ENCODE data around the gene RSRC1.

- TF ChIP-seq, protein P1, sequence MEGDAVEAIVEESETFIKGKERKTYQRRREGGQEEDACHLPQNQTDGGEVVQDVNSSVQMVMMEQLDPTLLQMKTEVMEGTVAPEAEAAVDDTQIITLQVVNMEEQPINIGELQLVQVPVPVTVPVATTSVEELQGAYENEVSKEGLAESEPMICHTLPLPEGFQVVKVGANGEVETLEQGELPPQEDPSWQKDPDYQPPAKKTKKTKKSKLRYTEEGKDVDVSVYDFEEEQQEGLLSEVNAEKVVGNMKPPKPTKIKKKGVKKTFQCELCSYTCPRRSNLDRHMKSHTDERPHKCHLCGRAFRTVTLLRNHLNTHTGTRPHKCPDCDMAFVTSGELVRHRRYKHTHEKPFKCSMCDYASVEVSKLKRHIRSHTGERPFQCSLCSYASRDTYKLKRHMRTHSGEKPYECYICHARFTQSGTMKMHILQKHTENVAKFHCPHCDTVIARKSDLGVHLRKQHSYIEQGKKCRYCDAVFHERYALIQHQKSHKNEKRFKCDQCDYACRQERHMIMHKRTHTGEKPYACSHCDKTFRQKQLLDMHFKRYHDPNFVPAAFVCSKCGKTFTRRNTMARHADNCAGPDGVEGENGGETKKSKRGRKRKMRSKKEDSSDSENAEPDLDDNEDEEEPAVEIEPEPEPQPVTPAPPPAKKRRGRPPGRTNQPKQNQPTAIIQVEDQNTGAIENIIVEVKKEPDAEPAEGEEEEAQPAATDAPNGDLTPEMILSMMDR (IDR thresholded peaks at IDR 0.05) = no peak
- no peak for TF ChIP-seq POLR2A (IDR thresholded peaks at IDR 0.05)
Observed at GRCh38 chr3:158447408-158447807, 337.5 kb downstream of the RSRC1 start.
